PC-9 (cell line): Measurements from ENCODE around the gene CIAO3.

Source experiments
- CTCF ChIP-seq: fragments of 200-600 bp; sonication (generic); conservative IDR thresholded peaks from 2 replicates; pipeline ENCODE4 v1.6.1; 2017; ENCODE audit warnings: mixed run types, antibody characterized with exemption, mild to moderate bottlenecking, moderate library complexity
- EZH2 ChIP-seq: fragments of 200-600 bp; sonication (generic); IDR thresholded peaks from 2 replicates; pipeline ENCODE4 v1.8.0; 2017; ENCODE audit warnings: antibody characterized with exemption, low read depth

GRCh38 chr16:682493-683395 is 58.1 kb downstream of the CIAO3 start:
- no peak for TF ChIP-seq CTCF
- no peak for TF ChIP-seq EZH2
